Mucosa of stomach (tissue), 1 donor: Measurements from ENCODE around the gene HDAC10.

Source experiments
- H3K27me3 ChIP-seq: one replicate; pipeline ENCODE4 v1.7.0; 2013; ENCODE audit warnings: mild to moderate bottlenecking, low read length; ENCODE audit not compliant: control insufficient read depth, insufficient read depth
- H3K36me3 ChIP-seq: one replicate; pipeline ENCODE4 v1.7.0; 2013; ENCODE audit warnings: low read length; ENCODE audit not compliant: control insufficient read depth, insufficient read depth
- H3K4me1 ChIP-seq: one replicate; pipeline ENCODE4 v1.7.0; 2013; ENCODE audit warnings: mild to moderate bottlenecking, low read length; ENCODE audit not compliant: control insufficient read depth, insufficient read depth
- H3K4me3 ChIP-seq: one replicate; pipeline ENCODE4 v1.7.0; 2013; ENCODE audit warnings: low read length
- H3K9ac ChIP-seq: one replicate; pipeline ENCODE4 v1.7.0; 2013; ENCODE audit warnings: mild to moderate bottlenecking, low read length, moderate library complexity
- H3K9me3 ChIP-seq: one replicate; pipeline ENCODE4 v1.7.0; 2013; ENCODE audit warnings: mild to moderate bottlenecking, low read length, moderate library complexity; ENCODE audit not compliant: control insufficient read depth
- donor health status: Pancreatic carcinoma.

The HDAC10 gene

GRCh38 chr22:50292643-50293440, 41.8 kb upstream of the HDAC10 start:
- no peaks in the 10 kb centered on the region for H3K27me3 ChIP-seq
- H3K4me3 ChIP-seq: peak overlapping the region; percentile 31
- H3K36me3 ChIP-seq: peaks cover 32% of the 10 kb centered on the region
- H3K4me1 ChIP-seq: peaks cover 92% of the 10 kb centered on the region
- H3K9ac ChIP-seq: peak overlapping the region; percentile 73
- H3K9me3 ChIP-seq: no peaks in the 10 kb centered on the region

DNA sequence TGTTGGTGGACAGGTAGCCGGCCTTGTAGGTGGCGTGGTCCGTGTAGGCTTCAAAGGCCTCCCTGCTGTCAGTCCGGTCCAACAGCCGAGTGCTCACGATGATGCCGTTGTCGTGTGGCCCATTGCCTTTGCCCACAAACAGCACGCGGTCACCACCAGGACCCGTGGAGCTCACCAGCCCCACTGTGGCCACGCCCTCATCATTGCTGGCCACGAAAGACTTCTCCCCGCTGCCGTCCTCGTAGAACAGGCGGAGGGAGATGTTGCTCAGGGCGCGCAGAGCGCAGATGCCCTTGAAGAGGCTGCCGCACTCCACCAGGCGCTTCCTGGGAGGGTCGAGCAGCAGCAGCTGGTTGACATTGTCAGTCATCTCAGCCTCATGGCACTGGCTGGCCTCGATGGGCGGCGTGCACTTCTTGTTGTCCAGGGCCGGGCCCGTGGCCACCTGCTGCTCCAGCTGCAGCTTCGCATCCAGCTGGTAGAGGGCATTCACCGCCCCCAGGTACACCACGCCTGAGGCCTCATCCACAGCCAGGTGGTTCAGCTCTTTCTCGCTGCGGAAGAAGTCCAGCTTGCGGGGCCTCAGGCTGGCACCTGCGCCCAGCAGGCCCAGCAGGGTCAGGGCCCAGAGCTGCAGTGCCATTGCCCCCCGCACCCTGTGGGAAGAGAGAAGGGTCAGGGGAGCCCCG, 39.0 kb upstream of the HDAC10 start:
- no peaks in the 10 kb centered on the region for H3K27me3 ChIP-seq
- no peaks in the 10 kb centered on the region for H3K9me3 ChIP-seq
- H3K36me3 ChIP-seq: peaks cover 41% of the 10 kb centered on the region
- H3K4me1 ChIP-seq: peaks cover 88% of the 10 kb centered on the region
- no peak overlapping the region for H3K9ac ChIP-seq
- no peak overlapping the region for H3K4me3 ChIP-seq

DNA sequence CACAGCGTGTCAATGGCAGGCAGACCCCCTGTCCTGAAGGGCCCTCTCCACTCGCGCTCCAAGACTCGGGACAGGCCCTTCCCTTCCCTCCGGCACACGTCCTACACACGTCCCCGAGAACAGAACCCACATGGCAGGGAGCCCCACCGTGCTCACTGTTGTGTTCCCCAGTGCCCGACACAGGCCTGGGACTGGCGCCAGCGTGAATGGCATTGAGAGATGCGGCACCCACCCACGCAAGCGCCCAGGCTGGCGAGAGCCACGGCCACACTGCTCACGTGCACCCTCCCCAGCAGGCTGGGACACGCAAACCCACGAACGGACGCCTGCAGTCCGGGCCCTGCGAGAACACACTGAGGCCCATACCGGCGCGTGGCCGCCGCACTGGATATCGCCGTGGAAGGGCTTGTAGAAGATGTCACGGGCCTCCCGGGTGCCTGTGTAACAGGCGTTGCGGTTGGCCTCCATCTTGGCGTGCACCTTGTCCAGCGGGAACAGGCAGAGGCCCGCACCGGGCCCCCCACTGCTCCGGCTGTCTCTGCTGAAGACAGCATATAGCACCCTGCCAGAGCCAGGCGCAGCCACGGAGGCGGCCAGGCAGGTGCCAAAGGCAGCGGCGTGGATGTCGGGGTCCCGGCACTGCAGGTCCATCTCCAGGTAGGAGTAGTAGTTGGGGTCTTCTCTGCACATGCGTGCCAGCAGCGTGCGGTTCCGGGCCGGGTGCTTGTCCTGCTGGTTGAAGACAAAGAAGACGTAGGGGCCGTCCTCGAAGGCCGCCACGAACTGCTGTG, 38.3 kb upstream of the HDAC10 start:
- H3K36me3 ChIP-seq: peaks cover 41% of the 10 kb centered on the region
- no peaks in the 10 kb centered on the region for H3K27me3 ChIP-seq
- H3K4me1 ChIP-seq: peaks cover 88% of the 10 kb centered on the region
- H3K9me3 ChIP-seq: no peaks in the 10 kb centered on the region
- H3K9ac ChIP-seq: no peak overlapping the region
- no peak overlapping the region for H3K4me3 ChIP-seq

DNA sequence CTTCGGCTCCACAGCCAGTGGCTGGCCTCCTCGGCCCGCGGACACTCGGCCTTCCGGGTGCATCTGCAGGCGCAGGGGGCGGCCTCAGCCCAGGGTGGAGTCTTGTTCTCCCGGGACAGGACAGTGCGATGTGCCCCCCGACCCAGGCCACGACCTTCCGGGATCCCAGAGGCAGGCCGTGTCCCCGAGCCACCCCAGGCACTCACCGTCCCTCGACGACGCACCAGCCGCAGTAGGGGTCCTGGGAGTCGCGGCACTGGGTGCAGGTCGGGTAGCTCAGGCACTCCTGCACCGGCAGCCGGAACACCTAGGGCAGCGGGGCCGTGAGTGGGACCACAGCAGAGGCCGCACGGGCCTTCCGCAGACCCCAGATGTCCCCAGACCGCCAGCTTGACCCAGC, 36.7 kb upstream of the HDAC10 start:
- Histone ChIP-seq H3K9me3 (no peaks in the 10 kb centered on the region), H3K4me3 (no peak overlapping the region), H3K9ac (no peak overlapping the region), H3K27me3 (no peaks in the 10 kb centered on the region), H3K36me3 (peaks cover 41% of the 10 kb centered on the region), H3K4me1 (peaks cover 82% of the 10 kb centered on the region)

DNA sequence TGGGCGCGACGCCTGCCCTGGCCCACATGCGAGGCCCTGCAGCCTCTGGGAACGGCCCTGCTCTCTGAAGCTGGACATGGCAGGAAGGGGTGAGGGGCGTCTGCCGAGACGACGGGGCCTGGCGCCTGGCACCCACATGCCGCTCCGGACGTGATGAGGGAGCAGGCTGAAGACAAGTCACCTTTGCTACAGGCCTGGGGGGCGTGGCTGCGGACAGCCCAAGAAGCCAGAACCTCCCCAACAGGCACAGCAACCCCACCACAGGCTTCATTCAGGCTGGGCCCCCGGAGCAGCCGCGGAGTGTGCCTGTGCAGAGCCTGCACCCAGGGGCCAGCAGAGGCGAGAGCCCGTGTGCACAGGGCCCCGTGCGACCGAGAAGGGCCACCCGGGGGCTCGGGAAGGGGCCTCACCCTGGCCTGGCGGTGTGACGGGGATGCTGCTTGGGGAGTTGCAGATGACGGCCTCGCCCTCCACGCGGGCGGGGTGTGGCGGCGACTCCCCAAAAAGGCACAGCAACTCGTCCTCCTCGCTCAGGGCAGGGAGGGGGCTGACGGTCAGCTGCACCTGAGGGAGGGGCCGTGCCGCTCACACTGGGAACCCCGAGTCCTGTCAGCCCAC, 35.7 kb upstream of the HDAC10 start:
- Histone ChIP-seq H3K36me3 (peaks cover 43% of the 10 kb centered on the region), H3K27me3 (no peaks in the 10 kb centered on the region), H3K4me1 (peaks cover 83% of the 10 kb centered on the region), H3K4me3 (no peak overlapping the region), H3K9me3 (no peaks in the 10 kb centered on the region), H3K9ac (no peak overlapping the region)

DNA sequence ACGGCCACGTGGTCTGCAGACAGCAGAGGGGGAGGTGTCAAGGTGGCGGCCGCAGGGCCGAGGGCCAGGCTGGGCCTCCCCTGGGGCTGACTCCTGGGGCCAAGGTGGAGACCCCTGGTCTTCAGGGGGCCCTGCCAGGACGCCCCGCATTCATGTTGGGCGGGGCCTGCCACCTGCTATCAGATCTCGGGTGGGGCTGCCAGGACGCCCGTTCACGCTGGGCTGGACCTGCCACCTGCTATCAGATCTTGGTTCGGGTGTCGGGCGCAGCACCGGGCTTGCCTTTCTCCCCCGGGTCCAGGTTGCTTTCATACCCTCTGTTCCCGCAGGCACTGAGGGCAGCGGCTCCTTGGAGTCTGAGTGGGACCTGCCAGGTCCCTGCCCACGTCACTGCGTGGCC, 35.2 kb upstream of the HDAC10 start:
- H3K4me1 ChIP-seq: peaks cover 83% of the 10 kb centered on the region
- H3K27me3 ChIP-seq: no peaks in the 10 kb centered on the region
- H3K4me3 ChIP-seq: no peak overlapping the region
- peaks cover 44% of the 10 kb centered on the region for H3K36me3 ChIP-seq
- peak overlapping the region; percentile 9 for H3K9ac ChIP-seq
- no peaks in the 10 kb centered on the region for H3K9me3 ChIP-seq

DNA sequence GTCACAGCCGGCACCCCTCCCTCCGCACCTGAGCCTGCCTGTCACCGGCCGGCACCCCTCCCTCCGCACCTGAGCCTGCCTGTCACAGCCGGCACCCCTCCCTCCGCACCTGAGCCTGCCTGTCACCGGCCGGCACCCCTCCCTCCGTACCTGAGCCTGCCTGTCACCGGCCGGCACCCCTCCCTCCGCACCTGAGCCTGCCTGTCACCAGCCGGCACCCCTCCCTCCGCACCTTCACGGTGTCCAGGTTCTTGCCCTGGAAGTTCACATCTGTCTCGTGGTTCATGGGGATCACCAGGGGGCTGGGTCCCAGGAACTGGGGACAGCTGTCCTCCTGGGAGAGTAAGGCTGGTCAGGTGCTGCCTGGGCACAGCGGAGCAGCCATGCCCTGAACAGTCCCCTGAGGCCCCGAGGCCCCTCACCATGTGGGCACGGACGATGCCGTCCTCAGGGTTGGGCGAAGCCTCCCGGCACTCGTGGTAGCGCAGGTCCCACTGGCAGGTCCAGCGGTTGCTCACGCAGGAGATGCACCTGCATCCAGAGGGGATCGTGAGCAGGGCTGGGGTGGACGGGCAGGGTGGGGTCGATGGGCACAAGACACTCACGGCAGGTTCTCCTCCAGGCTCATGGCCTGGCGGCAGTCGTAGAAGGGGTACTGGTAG, 34.6 kb upstream of the HDAC10 start:
- H3K36me3 ChIP-seq: peaks cover 44% of the 10 kb centered on the region
- no peaks in the 10 kb centered on the region for H3K9me3 ChIP-seq
- no peaks in the 10 kb centered on the region for H3K27me3 ChIP-seq
- peaks cover 83% of the 10 kb centered on the region for H3K4me1 ChIP-seq
- H3K9ac ChIP-seq: peak overlapping the region; percentile 9
- H3K4me3 ChIP-seq: no peak overlapping the region

DNA sequence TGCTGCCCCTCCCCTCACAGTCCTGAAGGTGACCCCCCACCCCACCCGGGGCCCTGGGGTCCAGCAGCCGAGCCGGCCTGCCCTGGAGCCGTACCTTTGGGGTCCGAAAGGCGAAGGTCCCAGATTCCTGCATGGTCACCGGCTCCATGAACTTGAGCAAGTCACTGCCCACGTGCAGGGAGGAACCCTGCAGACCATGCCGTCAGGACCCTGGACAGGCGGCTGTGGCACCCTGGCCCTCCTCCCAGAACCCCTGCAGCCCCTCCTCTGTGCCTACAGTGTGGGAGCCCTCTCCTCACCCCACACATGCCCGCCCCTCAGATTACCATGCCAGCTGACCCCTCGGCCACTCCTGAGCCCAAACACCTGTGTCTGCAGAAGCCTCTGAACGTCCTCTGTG, 33.4 kb upstream of the HDAC10 start:
- Histone ChIP-seq H3K27me3 (no peaks in the 10 kb centered on the region), H3K9me3 (no peaks in the 10 kb centered on the region), H3K9ac (peak overlapping the region; percentile 28), H3K4me1 (peaks cover 84% of the 10 kb centered on the region), H3K36me3 (peaks cover 45% of the 10 kb centered on the region), H3K4me3 (no peak overlapping the region)

DNA sequence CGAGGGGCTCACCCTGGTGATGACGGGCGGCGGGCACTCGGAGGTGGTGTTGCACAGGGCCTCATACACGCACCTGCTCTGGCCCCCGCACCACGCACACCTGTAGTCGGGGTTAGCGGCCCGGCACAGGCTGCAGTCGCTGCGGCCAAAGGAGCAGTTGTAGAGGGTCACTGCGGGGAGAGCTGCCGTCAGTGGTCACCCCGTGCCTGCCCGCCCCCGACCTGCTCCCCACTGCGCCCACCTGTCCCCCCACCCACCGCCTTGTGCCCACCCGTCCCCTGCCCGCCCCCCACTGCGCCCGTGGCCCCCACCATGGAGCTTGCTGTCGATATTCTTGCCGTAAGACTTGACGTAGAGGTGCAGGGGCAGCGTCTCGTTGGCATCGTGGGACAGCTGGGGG, 32.8 kb upstream of the HDAC10 start:
- no peaks in the 10 kb centered on the region for H3K27me3 ChIP-seq
- H3K4me3 ChIP-seq: no peak overlapping the region
- H3K9me3 ChIP-seq: no peaks in the 10 kb centered on the region
- peaks cover 44% of the 10 kb centered on the region for H3K36me3 ChIP-seq
- H3K9ac ChIP-seq: no peak overlapping the region
- peaks cover 82% of the 10 kb centered on the region for H3K4me1 ChIP-seq

GRCh38 chr22:50282361-50283155, 31.5 kb upstream of the HDAC10 start:
- H3K9me3 ChIP-seq: no peaks in the 10 kb centered on the region
- peaks cover 70% of the 10 kb centered on the region for H3K4me1 ChIP-seq
- H3K4me3 ChIP-seq: no peak overlapping the region
- H3K36me3 ChIP-seq: peaks cover 32% of the 10 kb centered on the region
- peak overlapping the region; percentile 8 for H3K9ac ChIP-seq
- no peaks in the 10 kb centered on the region for H3K27me3 ChIP-seq

- Histone ChIP-seq H3K36me3 (peaks cover 37% of the 10 kb centered on the region), H3K4me3 (no peak overlapping the region), H3K27me3 (no peaks in the 10 kb centered on the region), H3K9ac (peak overlapping the region; percentile 48), H3K4me1 (peaks cover 64% of the 10 kb centered on the region), H3K9me3 (no peaks in the 10 kb centered on the region)
Observed at GRCh38 chr22:50281957-50282356, 30.9 kb upstream of the HDAC10 start.
